ENCODE data around the gene FAM120A. TPM values are rescaled to one million over a fixed set of nuclear protein-coding genes. Genes with fewer than 3 reads are reported as not detected.
A peak's percentile ranks its signal among the peaks of the same experiment; 100 is the strongest.

The FAM120A gene
- total RNA-seq, 1 experiment from 2014 or later, result 53.3 TPM

GRCh38 chr9:93574900-93575795, 123.7 kb downstream of the FAM120A start (continued):
- TF ChIP-seq ZNF532 (CRISPR knock-in tag; IDR thresholded peaks at IDR 0.05; ENCODE audit: borderline replicate concordance), result no peak

- peaks cover 7% of the 10 kb centered on the region for H3K9me3 Mint-ChIP-seq
- peaks cover 32% of the 10 kb centered on the region for H3K4me1 Mint-ChIP-seq
- TF ChIP-seq KAT7 (CRISPR knock-in tag; IDR thresholded peaks at IDR 0.05; ENCODE audit: borderline replicate concordance) (no peak), ATF6 (CRISPR knock-in tag; IDR thresholded peaks at IDR 0.05) (no peak), NFATC4 (CRISPR knock-in tag; IDR thresholded peaks at IDR 0.05) (no peak), ZNF263 (CRISPR knock-in tag; IDR thresholded peaks at IDR 0.05; ENCODE audit: low read depth) (no peak), E2F5 (CRISPR knock-in tag; IDR thresholded peaks at IDR 0.05) (no peak), IRF1 (CRISPR knock-in tag; IDR thresholded peaks at IDR 0.05) (no peak), MLX (CRISPR knock-in tag; IDR thresholded peaks at IDR 0.05) (no peak), MXD4 (CRISPR knock-in tag; IDR thresholded peaks at IDR 0.05; ENCODE audit: borderline replicate concordance) (no peak), HMGXB4 (CRISPR knock-in tag; IDR thresholded peaks at IDR 0.05) (no peak), MYBL2 (CRISPR knock-in tag; IDR thresholded peaks at IDR 0.05) (no peak)
- peaks cover 21% of the 10 kb centered on the region for H3K27me3 Mint-ChIP-seq (ENCODE audit: low read depth)
- ChIA-PET POLR2A (no interaction called here), CTCF (interaction anchor here (0.6 to 2.4 kb wide), 4 partner anchors 10 to 422 kb away, joined by 3 to 17 read pairs (median 4); no protein-coding TSS in a partner anchor)
- no peak overlapping the region for H3K27ac Mint-ChIP-seq
- peak overlapping the region; percentile 84 for H3K4me3 Mint-ChIP-seq
- DNase-seq (ENCODE audit: low spot score) (no peak), ATAC-seq (peak; percentile 4)
- peaks cover 4% of the 10 kb centered on the region for H3K36me3 Mint-ChIP-seq
Measured at GRCh38 chr9:93575796-93576257, 124.3 kb downstream of the FAM120A start.

Data from WTC11 (cell line).